SU-DHL-6 (cell line): ENCODE results near the gene UTS2B.

Experiments
- EZH2phosphoT487 ChIP-seq: fragments of 200-600 bp; sonication (generic), shearing (Covaris generic); conservative IDR thresholded peaks from 2 replicates; pipeline ENCODE4 v1.6.1; 2018; ENCODE audit warnings: mild to moderate bottlenecking, antibody characterized with exemption, low read length, moderate library complexity, mixed read lengths
- TF ChIP-seq, protein P1 (sequence below): fragments of 200-600 bp; sonication (generic); IDR thresholded peaks from one replicate; pipeline ENCODE4 v1.5.1; 2017; ENCODE audit warnings: antibody characterized with exemption, mild to moderate bottlenecking, low read length, moderate library complexity; ENCODE audit not compliant: insufficient read depth, poor library complexity, severe bottlenecking

DNA sequence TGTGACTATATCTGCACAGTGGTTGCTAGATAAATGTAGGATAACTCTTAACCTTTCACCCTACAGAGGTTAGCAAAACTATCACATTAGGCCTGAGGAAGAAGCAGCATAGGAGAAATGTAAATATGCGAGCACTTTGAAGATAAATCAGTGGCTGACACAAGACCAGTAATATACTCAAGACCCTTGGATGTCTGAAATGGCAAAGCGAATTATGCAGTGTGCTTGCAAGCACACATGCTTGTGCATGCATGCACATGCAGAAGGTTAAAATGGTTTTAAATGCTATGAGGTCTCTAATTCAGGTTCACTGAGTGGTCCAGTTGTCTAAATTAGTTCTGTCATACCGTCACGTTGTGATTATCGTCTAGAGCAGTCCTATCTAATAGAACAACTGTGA is 13.6 kb upstream of the UTS2B start:
- TF ChIP-seq, protein P1, sequence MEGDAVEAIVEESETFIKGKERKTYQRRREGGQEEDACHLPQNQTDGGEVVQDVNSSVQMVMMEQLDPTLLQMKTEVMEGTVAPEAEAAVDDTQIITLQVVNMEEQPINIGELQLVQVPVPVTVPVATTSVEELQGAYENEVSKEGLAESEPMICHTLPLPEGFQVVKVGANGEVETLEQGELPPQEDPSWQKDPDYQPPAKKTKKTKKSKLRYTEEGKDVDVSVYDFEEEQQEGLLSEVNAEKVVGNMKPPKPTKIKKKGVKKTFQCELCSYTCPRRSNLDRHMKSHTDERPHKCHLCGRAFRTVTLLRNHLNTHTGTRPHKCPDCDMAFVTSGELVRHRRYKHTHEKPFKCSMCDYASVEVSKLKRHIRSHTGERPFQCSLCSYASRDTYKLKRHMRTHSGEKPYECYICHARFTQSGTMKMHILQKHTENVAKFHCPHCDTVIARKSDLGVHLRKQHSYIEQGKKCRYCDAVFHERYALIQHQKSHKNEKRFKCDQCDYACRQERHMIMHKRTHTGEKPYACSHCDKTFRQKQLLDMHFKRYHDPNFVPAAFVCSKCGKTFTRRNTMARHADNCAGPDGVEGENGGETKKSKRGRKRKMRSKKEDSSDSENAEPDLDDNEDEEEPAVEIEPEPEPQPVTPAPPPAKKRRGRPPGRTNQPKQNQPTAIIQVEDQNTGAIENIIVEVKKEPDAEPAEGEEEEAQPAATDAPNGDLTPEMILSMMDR = no peak
- TF ChIP-seq EZH2phosphoT487 = no peak
